ENCODE measurements around the gene LRRC32.

GRCh38 chr11:76667271-76667818 is 3.2 kb downstream of the LRRC32 start:
- TF ChIP-seq CTCF (conservative IDR thresholded peaks at IDR 0.05; ENCODE audit: low read depth in 2 of 2) (no peak), REST (IDR thresholded peaks at IDR 0.05; ENCODE audit: unreplicated experiment) (no peak), EZH2phosphoT487 (IDR thresholded peaks at IDR 0.05; ENCODE audit: unreplicated experiment) (no peak)
